Activated T-cell treated with anti-CD3 and anti-CD28 coated beads for 4 hours (primary cell): ENCODE data around the gene NR2F6.
A peak's percentile ranks its signal among the peaks of the same experiment; 100 is the strongest.
"Not testable (repeated sequence)": the region's sequence is repeated elsewhere in the genome, so short reads cannot be mapped to it uniquely, and the experiment has no call there.

Experiments
- DNase-seq: peaks from one replicate; pipeline ENCODE4 v3.0.0-alpha.2; 2020

NR2F6 gene

GRCh38 chr19:17245535-17245984, at the start of gene NR2F6:
NR2F6 (minus strand) TSS chr19:17245919; CDS start chr19:17245220, 699 bp downstream.
- DNase-seq, result peak; percentile 30

- peak; percentile 33 for DNase-seq
These were observed 48.6 kb upstream of the NR2F6 start for GRCh38 chr19:17294051-17294891.

- no peak for DNase-seq
These were observed 47.9 kb upstream of the NR2F6 start for GRCh38 chr19:17293605-17294004.

GRCh38 chr19:17292301-17293074, 46.8 kb upstream of the NR2F6 start:
- DNase-seq, result peak; percentile 75

GRCh38 chr19:17289489-17289888, 43.8 kb upstream of the NR2F6 start:
- DNase-seq, result peak; percentile 18

GRCh38 chr19:17286752-17287151, 41.0 kb upstream of the NR2F6 start:
- no peak for DNase-seq

- no peak for DNase-seq
These were observed 40.5 kb upstream of the NR2F6 start for GRCh38 chr19:17286263-17286662.

GRCh38 chr19:17285415-17286135, 39.9 kb upstream of the NR2F6 start:
- no peak for DNase-seq

- no peak for DNase-seq
These were observed 37.8 kb upstream of the NR2F6 start for GRCh38 chr19:17283504-17283996.

GRCh38 chr19:17282488-17283125, 36.9 kb upstream of the NR2F6 start:
- peak; percentile 66 for DNase-seq

- DNase-seq, result no peak
These were observed 35.9 kb upstream of the NR2F6 start, which contains the start of gene ANKLE1 for GRCh38 chr19:17281391-17282304. ANKLE1 (plus strand) TSS chr19:17281901; CDS start chr19:17281921, 20 bp downstream.

- no peak for DNase-seq
These were observed 33.7 kb upstream of the NR2F6 start for GRCh38 chr19:17279436-17279835.

- DNase-seq, result no peak
These were observed 29.9 kb upstream of the NR2F6 start for GRCh38 chr19:17275441-17276175.

GRCh38 chr19:17274892-17275291, 29.2 kb upstream of the NR2F6 start:
- DNase-seq, result not testable (repeated sequence)

- DNase-seq, result no peak
These were observed 23.0 kb upstream of the NR2F6 start for GRCh38 chr19:17268754-17269153.

- DNase-seq, result peak; percentile 88
These were observed 21.5 kb upstream of the NR2F6 start, which contains the start of gene BABAM1 for GRCh38 chr19:17266975-17267788. BABAM1 (plus strand) TSS chr19:17267443; CDS start chr19:17268807, 1,364 bp downstream.

- no peak for DNase-seq
These were observed 20.9 kb upstream of the NR2F6 start for GRCh38 chr19:17266589-17266974.

- DNase-seq, result no peak
These were observed 20.3 kb upstream of the NR2F6 start for GRCh38 chr19:17266026-17266425.

GRCh38 chr19:17264641-17264979, 18.9 kb upstream of the NR2F6 start, which contains the start of gene USHBP1:
USHBP1 (minus strand) TSS chr19:17264745; CDS start chr19:17264299, 446 bp downstream.
- no peak for DNase-seq
